DOHH2 (cell line): ENCODE results near the gene CERS6.

ENCODE experiments used
- H3F3A ChIP-seq: fragments of 200-600 bp; sonication (generic), shearing (Covaris generic); 2 replicates; pipeline ENCODE4 v1.6.0; 2016; ENCODE audit warnings: antibody characterized with exemption, mild to moderate bottlenecking; ENCODE audit not compliant: control insufficient read depth, insufficient read depth
- H3K27ac ChIP-seq: fragments of 200-600 bp; sonication (generic); 2 replicates; pipeline ENCODE4 v1.5.1; 2014; ENCODE audit warnings: low read depth, mild to moderate bottlenecking, low read length, moderate library complexity
- H3K27me3 ChIP-seq: fragments of 200-600 bp; sonication (generic); 2 replicates; pipeline ENCODE4 v1.6.1; 2014; ENCODE audit warnings: mild to moderate bottlenecking, low read length, mixed read lengths; ENCODE audit not compliant: control insufficient read depth
- H3K36me3 ChIP-seq: fragments of 200-600 bp; sonication (generic); 2 replicates; pipeline ENCODE4 v1.6.1; 2014; ENCODE audit warnings: mild to moderate bottlenecking, low read length, moderate library complexity, mixed read lengths; ENCODE audit not compliant: control insufficient read depth
- H3K4me1 ChIP-seq: fragments of 200-600 bp; sonication (generic); 2 replicates; pipeline ENCODE4 v1.6.1; 2014; ENCODE audit warnings: mild to moderate bottlenecking, low read length, mixed read lengths; ENCODE audit not compliant: control insufficient read depth
- H3K4me2 ChIP-seq: fragments of 200-600 bp; sonication (generic); 2 replicates; pipeline ENCODE4 v1.6.0; 2014; ENCODE audit warnings: mild to moderate bottlenecking, low read length, moderate library complexity
- H3K4me3 ChIP-seq: fragments of 200-600 bp; sonication (generic); 2 replicates; pipeline ENCODE4 v1.5.1; 2014; ENCODE audit warnings: mild to moderate bottlenecking, low read length, mixed read lengths
- H3K79me2 ChIP-seq: fragments of 200-600 bp; sonication (generic); 2 replicates; pipeline ENCODE4 v1.6.1; 2014; ENCODE audit warnings: mild to moderate bottlenecking, low read length, mixed read lengths; ENCODE audit not compliant: control insufficient read depth
- H3K9me2 ChIP-seq: fragments of 200-600 bp; sonication (generic); replicated peaks from 2 replicates; pipeline ENCODE4 v1.6.1; 2014; ENCODE audit warnings: mild to moderate bottlenecking, low read length, mixed read lengths; ENCODE audit not compliant: control insufficient read depth
- H3K9me3 ChIP-seq: fragments of 200-600 bp; sonication (generic); 2 replicates; pipeline ENCODE4 v1.6.1; 2014; ENCODE audit warnings: antibody characterized with exemption, low read length, mixed read lengths; ENCODE audit not compliant: control insufficient read depth, insufficient read depth
- H4K20me1 ChIP-seq: fragments of 200-600 bp; sonication (generic); 2 replicates; pipeline ENCODE4 v1.6.0; 2014; ENCODE audit warnings: low read depth, mild to moderate bottlenecking, antibody characterized with exemption, low read length, moderate library complexity; ENCODE audit not compliant: control insufficient read depth, insufficient read depth
- EZH2phosphoT487 ChIP-seq: fragments of 200-600 bp; sonication (generic); IDR thresholded peaks from 2 replicates; pipeline ENCODE4 v1.6.1; 2017; ENCODE audit warnings: borderline replicate concordance, mild to moderate bottlenecking, antibody characterized with exemption, low read length, moderate library complexity, mixed read lengths
- TF ChIP-seq, protein P1 (sequence below): fragments of 200-600 bp; sonication (generic); IDR thresholded peaks from one replicate; pipeline ENCODE4 v1.5.1; 2014; ENCODE audit warnings: antibody characterized with exemption, mild to moderate bottlenecking, low read depth, low read length; ENCODE audit not compliant: poor library complexity, severe bottlenecking

Gene CERS6

DNA sequence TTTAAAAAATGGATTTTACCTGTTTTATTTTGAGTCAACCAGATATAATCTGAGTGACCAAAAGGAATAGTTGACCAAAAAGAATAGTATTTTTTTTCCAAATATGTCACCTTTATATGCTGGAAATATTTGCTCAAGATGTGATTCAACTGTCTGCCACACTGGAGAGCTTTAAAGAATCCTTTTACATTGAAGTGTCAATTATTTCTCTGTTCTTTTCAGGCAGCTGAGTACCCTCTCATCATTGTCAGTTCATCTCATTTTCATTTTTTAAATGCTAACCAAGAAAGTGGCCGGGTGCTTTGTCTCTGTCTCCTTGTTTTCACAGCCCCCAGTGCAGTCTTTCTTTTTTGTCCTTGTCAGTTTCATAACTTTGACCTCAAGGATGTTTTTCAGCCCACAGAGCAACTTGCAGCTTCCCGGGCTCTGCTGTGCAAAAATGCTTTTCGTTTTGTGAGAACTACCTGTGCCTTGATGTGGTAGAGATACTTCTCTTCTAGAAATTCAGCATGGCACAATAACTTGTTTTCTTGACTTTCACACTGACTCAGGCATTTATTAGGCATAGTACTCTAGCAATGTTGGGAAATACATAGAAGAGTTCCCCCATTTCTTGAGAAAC, 23.4 kb upstream of the CERS6 start:
- H3K4me2 ChIP-seq = no peak overlapping the region
- H3K4me3 ChIP-seq = no peak overlapping the region
- H3K9me2 ChIP-seq = no peaks in the 10 kb centered on the region
- H3K27me3 ChIP-seq = no peaks in the 10 kb centered on the region; the same call in 1 of the 2 replicates
- TF ChIP-seq, protein P1, sequence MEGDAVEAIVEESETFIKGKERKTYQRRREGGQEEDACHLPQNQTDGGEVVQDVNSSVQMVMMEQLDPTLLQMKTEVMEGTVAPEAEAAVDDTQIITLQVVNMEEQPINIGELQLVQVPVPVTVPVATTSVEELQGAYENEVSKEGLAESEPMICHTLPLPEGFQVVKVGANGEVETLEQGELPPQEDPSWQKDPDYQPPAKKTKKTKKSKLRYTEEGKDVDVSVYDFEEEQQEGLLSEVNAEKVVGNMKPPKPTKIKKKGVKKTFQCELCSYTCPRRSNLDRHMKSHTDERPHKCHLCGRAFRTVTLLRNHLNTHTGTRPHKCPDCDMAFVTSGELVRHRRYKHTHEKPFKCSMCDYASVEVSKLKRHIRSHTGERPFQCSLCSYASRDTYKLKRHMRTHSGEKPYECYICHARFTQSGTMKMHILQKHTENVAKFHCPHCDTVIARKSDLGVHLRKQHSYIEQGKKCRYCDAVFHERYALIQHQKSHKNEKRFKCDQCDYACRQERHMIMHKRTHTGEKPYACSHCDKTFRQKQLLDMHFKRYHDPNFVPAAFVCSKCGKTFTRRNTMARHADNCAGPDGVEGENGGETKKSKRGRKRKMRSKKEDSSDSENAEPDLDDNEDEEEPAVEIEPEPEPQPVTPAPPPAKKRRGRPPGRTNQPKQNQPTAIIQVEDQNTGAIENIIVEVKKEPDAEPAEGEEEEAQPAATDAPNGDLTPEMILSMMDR = no peak
- TF ChIP-seq EZH2phosphoT487 = no peak
- H3K9me3 ChIP-seq = no peaks in the 10 kb centered on the region
- H3K4me1 ChIP-seq = no peaks in the 10 kb centered on the region
- H3K36me3 ChIP-seq = no peaks in the 10 kb centered on the region
- no peaks in the 10 kb centered on the region for H3F3A ChIP-seq
- H3K79me2 ChIP-seq = no peaks in the 10 kb centered on the region
- H3K27ac ChIP-seq = no peak overlapping the region
- H4K20me1 ChIP-seq = no peaks in the 10 kb centered on the region

DNA sequence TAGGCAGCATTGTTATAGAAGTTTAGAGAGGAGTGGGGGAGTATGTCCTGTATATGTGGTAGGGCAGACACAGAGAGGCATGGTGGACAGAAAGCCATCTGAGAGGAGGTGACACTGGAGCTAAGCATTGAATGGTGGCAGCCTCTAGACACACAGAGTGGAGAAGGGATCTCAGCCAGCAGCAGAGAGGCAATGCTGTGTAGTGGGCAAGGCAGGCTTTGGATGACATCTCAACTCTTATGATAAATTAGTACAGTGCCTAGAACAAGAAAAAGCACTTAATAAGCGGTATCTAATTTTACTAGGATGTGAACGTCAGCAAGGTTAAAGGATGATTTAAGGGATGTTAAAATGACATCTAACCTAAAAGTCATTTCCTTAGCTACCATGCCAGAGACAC, 22.5 kb upstream of the CERS6 start:
- no peaks in the 10 kb centered on the region for H3F3A ChIP-seq
- no peak overlapping the region for H3K4me3 ChIP-seq
- H3K9me3 ChIP-seq = no peaks in the 10 kb centered on the region
- H3K36me3 ChIP-seq = no peaks in the 10 kb centered on the region
- no peak overlapping the region for H3K27ac ChIP-seq
- H3K4me2 ChIP-seq = no peak overlapping the region
- H3K79me2 ChIP-seq = no peaks in the 10 kb centered on the region
- H3K9me2 ChIP-seq = no peaks in the 10 kb centered on the region
- H3K4me1 ChIP-seq = no peaks in the 10 kb centered on the region
- H3K27me3 ChIP-seq = no peaks in the 10 kb centered on the region; the same call in 1 of the 2 replicates
- TF ChIP-seq, protein P1 = no peak
- no peaks in the 10 kb centered on the region for H4K20me1 ChIP-seq

DNA sequence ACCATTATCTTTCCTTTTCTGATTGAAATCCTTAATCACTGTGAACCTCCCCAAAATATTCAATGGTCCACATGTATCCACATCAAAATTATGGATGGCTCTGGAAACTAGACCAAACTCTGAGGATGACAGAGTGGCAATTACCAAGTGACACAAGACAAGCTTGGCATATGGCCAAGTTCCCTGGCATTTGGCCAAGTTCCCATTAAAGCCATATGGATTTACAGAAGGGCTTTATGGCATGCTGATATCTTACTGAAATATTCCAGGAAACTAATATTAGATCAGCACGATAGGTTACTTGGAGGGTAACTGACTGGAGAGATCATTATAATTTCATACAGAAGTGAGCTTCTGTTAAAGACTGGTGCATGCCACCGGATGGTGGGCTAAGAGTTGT, 21.9 kb upstream of the CERS6 start:
- Histone ChIP-seq H3K79me2 (no peaks in the 10 kb centered on the region), H3K4me1 (no peaks in the 10 kb centered on the region), H3K36me3 (no peaks in the 10 kb centered on the region), H3K9me2 (no peaks in the 10 kb centered on the region), H3K4me3 (no peak overlapping the region), H4K20me1 (no peaks in the 10 kb centered on the region), H3F3A (no peaks in the 10 kb centered on the region), H3K4me2 (no peak overlapping the region), H3K9me3 (no peaks in the 10 kb centered on the region), H3K27me3 (no peaks in the 10 kb centered on the region; the same call in 1 of the 2 replicates), H3K27ac (no peak overlapping the region)
- no peak for TF ChIP-seq EZH2phosphoT487
- TF ChIP-seq, protein P1 = no peak
